H1 (cell line): ENCODE results near the gene VWF. TPM values are rescaled to one million over a fixed set of nuclear protein-coding genes. Genes with fewer than 3 reads are reported as not detected.

Experiments used
- CTCF ChIA-PET: fragments of 300-600 bp; sonication (Branson Sonifier 250); formaldehyde crosslinking; loops from one replicate; lab custom pipeline; 2021; ENCODE audit not compliant: partially characterized antibody; lab: Charles Lee
- POLR2A ChIA-PET: fragments of 300-600 bp; sonication (Branson Sonifier 250); formaldehyde crosslinking; loops from one replicate; lab custom pipeline; 2021; ENCODE audit warnings: inconsistent platforms; ENCODE audit not compliant: partially characterized antibody; lab: Charles Lee
- DNase-seq, 2 experiments: peaks; one replicate each; pipeline versions ENCODE4 v3.0.0 to v3.0.0-alpha.2; 2010 to 2022; ENCODE audit warnings: low spot score in 2 of 2, low read depth in 1 of 2, mixed read lengths in 1 of 2
- FAIRE-seq: peaks from 2 replicates; lab custom pipeline; 2011; peaks lifted over from hg19 to GRCh38; lab: Jason Lieb, UNC
- H2AFZ ChIP-seq: 2 replicates; pipeline ENCODE4 v1.8.1; 2012; ENCODE audit warnings: low read length, inconsistent platforms
- H2AK5ac ChIP-seq: 2 replicates; pipeline ENCODE4 v1.6.1; 2013; ENCODE audit warnings: low read depth, low read length
- H2BK120ac ChIP-seq: replicated peaks from 2 replicates; pipeline ENCODE3; 2013; ENCODE audit warnings: low read depth, low read length, inconsistent platforms
- H2BK12ac ChIP-seq: 2 replicates; pipeline ENCODE4 v1.6.1; 2013; ENCODE audit warnings: low read depth, low read length
- H2BK15ac ChIP-seq: 2 replicates; pipeline ENCODE4 v1.6.1; 2013; ENCODE audit warnings: low read length
- H2BK20ac ChIP-seq: 2 replicates; pipeline ENCODE4 v1.6.1; 2013; ENCODE audit warnings: low read length
- H2BK5ac ChIP-seq: 2 replicates; pipeline ENCODE4 v1.6.1; 2013; ENCODE audit warnings: low read depth, low read length
- H3K14ac ChIP-seq: 2 replicates; pipeline ENCODE4 v1.6.1; 2013; ENCODE audit warnings: inconsistent platforms; ENCODE audit not compliant: insufficient read length
- H3K18ac ChIP-seq: 2 replicates; pipeline ENCODE4 v1.6.1; 2013; ENCODE audit warnings: low read length; ENCODE audit errors: extremely low read depth
- H3K23ac ChIP-seq: 2 replicates; pipeline ENCODE4 v1.6.1; 2013; ENCODE audit warnings: inconsistent platforms; ENCODE audit not compliant: insufficient read length
- H3K23me2 ChIP-seq: 2 replicates; pipeline ENCODE4 v1.6.1; 2013; ENCODE audit warnings: low read depth, low read length
- H3K27ac ChIP-seq: 2 replicates; pipeline ENCODE4 v1.6.1; 2011; ENCODE audit warnings: low read depth, low read length, inconsistent platforms
- H3K27me3 ChIP-seq, 4 experiments: replicated peaks in 1 of 4; 1 replicate in 1 of 4; 2 replicates in 3 of 4; pipeline versions ENCODE4 v1.6.1 to v1.8.1; 2011 to 2013; ENCODE audit warnings: low read length in 3 of 4, mild to moderate bottlenecking in 3 of 4, inconsistent platforms in 2 of 4, mixed read lengths in 2 of 4, moderate library complexity in 1 of 4; ENCODE audit not compliant: control insufficient read depth in 3 of 4, insufficient read depth in 3 of 4; ENCODE audit errors: extremely low read depth in 1 of 4
- H3K36me3 ChIP-seq, 4 experiments: 2 replicates each; pipeline versions ENCODE4 v1.6.1 to v1.8.1; 2011 to 2013; ENCODE audit warnings: mild to moderate bottlenecking in 4 of 4, low read length in 3 of 4, moderate library complexity in 2 of 4, control low read depth in 1 of 4, inconsistent platforms in 1 of 4; ENCODE audit not compliant: insufficient read depth in 4 of 4, control insufficient read depth in 2 of 4
- H3K4ac ChIP-seq: replicated peaks from 2 replicates; pipeline ENCODE3; 2013; ENCODE audit warnings: low read length, low read depth, mixed read lengths, inconsistent platforms; ENCODE audit not compliant: insufficient read length
- H3K4me1 ChIP-seq, 4 experiments: replicated peaks in 1 of 4; 1 replicate in 1 of 4; 2 replicates in 3 of 4; pipeline versions ENCODE4 v1.6.1 to v1.8.1; 2011 to 2013; ENCODE audit warnings: low read length in 3 of 4, inconsistent platforms in 2 of 4, mixed read lengths in 1 of 4; ENCODE audit not compliant: insufficient read depth in 4 of 4, control insufficient read depth in 3 of 4
- H3K4me2 ChIP-seq, 2 experiments: 2 replicates each; pipeline versions ENCODE4 v1.6.1 to v1.8.1; 2011 to 2013; ENCODE audit warnings: low read depth in 2 of 2, low read length in 2 of 2, control low read depth in 1 of 2, inconsistent platforms in 1 of 2, mild to moderate bottlenecking in 1 of 2; ENCODE audit not compliant: insufficient read depth in 1 of 2
- H3K4me3 ChIP-seq, 4 experiments: fragments of 200-600, 300-600 bp in 1 of 4; sonication (generic), shearing (Covaris generic), sonication (Bioruptor Twin) in 1 of 4; 2 replicates each; pipeline versions ENCODE4 v1.5.1 to v1.8.1; 2011 to 2016; ENCODE audit warnings: low read length in 4 of 4, low read depth in 3 of 4, control low read depth in 2 of 4, inconsistent platforms in 2 of 4, mild to moderate bottlenecking in 2 of 4, mixed read lengths in 1 of 4, moderate library complexity in 1 of 4; ENCODE audit not compliant: insufficient read depth in 2 of 4; ENCODE audit errors: extremely low read depth in 1 of 4
- H3K56ac ChIP-seq: replicated peaks from 2 replicates; pipeline ENCODE3; 2013; ENCODE audit warnings: low read depth, mild to moderate bottlenecking, mixed read lengths, low read length, inconsistent platforms; ENCODE audit not compliant: insufficient read length
- H3K79me1 ChIP-seq: 2 replicates; pipeline ENCODE4 v1.6.1; 2013; ENCODE audit warnings: low read depth, low read length, control low read depth
- H3K79me2 ChIP-seq, 2 experiments: 2 replicates each; pipeline versions ENCODE4 v1.6.1 to v1.8.1; 2012 to 2013; ENCODE audit warnings: low read length in 2 of 2, mild to moderate bottlenecking in 2 of 2, inconsistent platforms in 1 of 2; ENCODE audit not compliant: insufficient read depth in 2 of 2, control insufficient read depth in 1 of 2
- H3K9ac ChIP-seq, 4 experiments: replicated peaks in 1 of 4; 1 replicate in 1 of 4; 2 replicates in 3 of 4; pipeline versions ENCODE4 v1.6.1 to v1.8.1; 2011 to 2013; ENCODE audit warnings: low read depth in 3 of 4, low read length in 3 of 4, control low read depth in 2 of 4, mild to moderate bottlenecking in 2 of 4, moderate library complexity in 2 of 4, inconsistent platforms in 1 of 4; ENCODE audit errors: extremely low read depth in 1 of 4
- H3K9me3 ChIP-seq, 2 experiments: 2 replicates each; pipeline versions ENCODE4 v1.6.1 to v1.8.1; 2012 to 2013; ENCODE audit warnings: mild to moderate bottlenecking in 2 of 2, moderate library complexity in 2 of 2, control low read depth in 1 of 2, inconsistent platforms in 1 of 2, low read depth in 1 of 2, low read length in 1 of 2, mixed read lengths in 1 of 2; ENCODE audit not compliant: insufficient read depth in 2 of 2
- H4K20me1 ChIP-seq, 2 experiments: replicated peaks in 1 of 2; 2 replicates each; pipeline versions ENCODE3 to v1.8.1; 2011 to 2013; ENCODE audit warnings: inconsistent platforms in 2 of 2, low read length in 2 of 2, mild to moderate bottlenecking in 1 of 2; ENCODE audit not compliant: insufficient read depth in 2 of 2, control insufficient read depth in 1 of 2
- H4K5ac ChIP-seq: 2 replicates; pipeline ENCODE4 v1.6.1; 2013; ENCODE audit warnings: low read length, low read depth, mixed read lengths, inconsistent platforms; ENCODE audit not compliant: insufficient read length
- H4K8ac ChIP-seq: 2 replicates; pipeline ENCODE4 v1.8.0; 2013; ENCODE audit warnings: mild to moderate bottlenecking, moderate library complexity, low read length, inconsistent platforms; ENCODE audit not compliant: insufficient read depth; ENCODE audit errors: extremely low read depth
- H4K91ac ChIP-seq: replicated peaks from 2 replicates; pipeline ENCODE3; 2013; ENCODE audit warnings: low read length, mixed read lengths, inconsistent platforms; ENCODE audit not compliant: insufficient read length
- EP300 ChIP-seq, 2 experiments: IDR thresholded peaks; 1 replicate in 1 of 2; 2 replicates in 1 of 2; pipeline ENCODE4 v1.6.1; 2011 to 2012; ENCODE audit warnings: low read depth in 2 of 2, low read length in 2 of 2, mild to moderate bottlenecking in 2 of 2, borderline replicate concordance in 1 of 2, inconsistent platforms in 1 of 2, moderate library complexity in 1 of 2
- GABPA ChIP-seq: IDR thresholded peaks from 2 replicates; pipeline ENCODE4 v1.6.1; 2011; ENCODE audit warnings: mild to moderate bottlenecking, low read length, moderate library complexity, borderline replicate concordance; ENCODE audit not compliant: insufficient read depth
- MAFK ChIP-seq: IDR thresholded peaks from 2 replicates; pipeline ENCODE4 v1.6.1; 2012; ENCODE audit warnings: low read depth, mild to moderate bottlenecking, improper control_type of control experiment, low read length
- SRF ChIP-seq: IDR thresholded peaks from 2 replicates; pipeline ENCODE4 v1.6.1; 2011; ENCODE audit warnings: mild to moderate bottlenecking, low read depth, low read length, moderate library complexity
- SUZ12 ChIP-seq: fragments of 200-600 bp; sonication (generic); IDR thresholded peaks from 2 replicates; pipeline ENCODE4 v1.6.1; 2012; ENCODE audit warnings: mild to moderate bottlenecking, inconsistent platforms, low read length, moderate library complexity, mixed read lengths
- TCF12 ChIP-seq: IDR thresholded peaks from 2 replicates; pipeline ENCODE4 v1.6.1; 2011; ENCODE audit warnings: low read depth, mild to moderate bottlenecking, low read length
- WGBS, 2 experiments: shearing (Covaris generic) in 1 of 2; methylation state at CpG; one replicate each; pipeline versions ENCODE4 v1.1.6 to v1.1.7; 2013 to 2015; ENCODE audit warnings: low lambda C conversion rate in 2 of 2, mixed read lengths in 2 of 2, inconsistent platforms in 1 of 2, low coverage in 1 of 2, missing lambda C conversion rate in 1 of 2; ENCODE audit not compliant: insufficient replicate concordance in 2 of 2, insufficient coverage in 1 of 2, insufficient read length in 1 of 2; ENCODE audit errors: extremely low coverage in 1 of 2, missing lambda C conversion rate in 1 of 2; 5-methylcytosine and 5-hydroxymethylcytosine counted together
- polyA plus RNA-seq, 7 experiments: library from polyadenylated mRNA; depleted of rRNA in 3 of 7; stranded (reverse) in 5 of 7; unstranded in 2 of 7; fragments of >200 nt in 5 of 7; fragments of 200-250 nt in 2 of 7; gene quantifications; 1 replicate in 5 of 7; 2 replicates in 1 of 7; 4 replicates in 1 of 7; pipeline versions ENCODE4 v1.2.1 to v1.2.3, GENCODE V29; 2011 to 2013; ENCODE audit warnings: missing spikeins in 2 of 7, mixed read lengths in 2 of 7
- total RNA-seq: library from RNA; stranded (reverse); fragmentation: NEBNext Ultra II Directional; extraction: Animal tissue kit (Norgen Biotek cat#: 25700); gene quantifications from 2 replicates; pipeline ENCODE4 v1.2.1, GENCODE V29; 2021

The VWF gene
- total and polyA plus RNA-seq, 2 of the 8 experiments (the other 6 are each of a cell fraction or from before 2014, with no cell fraction given), result 0.39 to 0.60 TPM

DNA sequence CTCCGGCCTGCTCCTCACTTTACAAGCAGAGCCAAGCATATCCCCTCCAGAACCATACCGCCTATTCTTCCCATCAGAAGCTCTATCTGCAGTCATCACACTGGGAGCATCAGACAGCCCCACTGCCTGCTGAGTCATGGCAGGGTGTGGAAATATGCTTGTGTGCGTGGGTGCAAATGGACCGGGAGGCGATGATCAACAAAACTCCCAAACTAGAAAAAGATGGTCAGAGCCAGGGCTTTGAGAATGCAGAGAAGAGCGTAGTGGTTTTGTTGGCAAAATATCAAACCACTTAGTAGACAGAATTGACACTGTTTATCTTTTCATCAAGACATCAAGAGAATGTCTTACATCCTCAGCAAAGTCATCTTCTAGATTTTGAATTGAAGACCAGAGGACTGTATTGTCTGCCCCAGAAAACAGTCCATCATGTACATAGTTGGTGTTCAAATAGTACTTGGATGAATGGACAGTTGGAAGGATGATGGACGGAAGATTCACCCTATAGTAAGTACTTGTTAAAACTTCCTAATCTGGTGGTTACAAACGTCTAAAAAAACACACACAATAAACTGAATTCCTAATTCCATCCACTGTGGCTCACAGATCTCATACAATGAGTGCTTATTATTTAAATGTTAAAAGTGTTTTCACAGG, 54.9 kb downstream of the VWF start:
- H3K4me1 ChIP-seq, result peaks cover 0 to 7% (median 3%) of the 10 kb centered on the region in 4 experiments; a peak in 4 of 7 replicates
- no peaks in the 10 kb centered on the region for H3K79me2 ChIP-seq
- no peak overlapping the region for H4K91ac ChIP-seq
- H2BK120ac ChIP-seq, result no peak overlapping the region
- no peak overlapping the region for H3K4me2 ChIP-seq
- no peak overlapping the region for H3K9ac ChIP-seq
- no peaks in the 10 kb centered on the region for H3K9me3 ChIP-seq
- H4K5ac ChIP-seq, result no peak overlapping the region
- no peaks in the 10 kb centered on the region for H3K79me1 ChIP-seq
- no peak overlapping the region for H2AK5ac ChIP-seq
- FAIRE-seq (no peak), DNase-seq (no peak)
- no peak overlapping the region; the same call in 1 of the 2 replicates for H2BK15ac ChIP-seq
- H3K23me2 ChIP-seq, result no peaks in the 10 kb centered on the region
- WGBS, 2 experiments, result 92% methylated on average over 8 of the region's 8 CpGs; no CpG with 5 or more reads in 1 of the 2 experiments
- H3K27me3 ChIP-seq, result no peaks in the 10 kb centered on the region
- no peak overlapping the region for H2BK5ac ChIP-seq
- CTCF ChIA-PET, result interaction anchor here (0.7 to 12.1 kb wide), 13 partner anchors 10 to 215 kb away, joined by 3 to 130 read pairs (median 6); no protein-coding TSS in a partner anchor
- POLR2A ChIA-PET, result interaction anchor here (1.1 to 1.3 kb wide), 2 partner anchors 132 to 209 kb away, joined by 3 to 5 read pairs; no protein-coding TSS in a partner anchor
- H2BK20ac ChIP-seq, result no peak overlapping the region
- no peak overlapping the region for H3K56ac ChIP-seq
- no peaks in the 10 kb centered on the region for H4K20me1 ChIP-seq
- no peak overlapping the region for H3K23ac ChIP-seq
- no peak overlapping the region for H4K8ac ChIP-seq
- H3K36me3 ChIP-seq, result no peaks in the 10 kb centered on the region
- no peak overlapping the region for H3K4ac ChIP-seq
- H3K27ac ChIP-seq, result no peak overlapping the region
- H3K14ac ChIP-seq, result no peak overlapping the region
- no peak overlapping the region for H2AFZ ChIP-seq
- TF ChIP-seq MAFK (no peak), EP300 (IDR thresholded peaks at IDR 0.05; ENCODE audit: borderline replicate concordance in 1 of 2, low read depth in 2 of 2, low read length in 2 of 2) (no peak), TCF12 (no peak), GABPA (no peak), SRF (no peak), SUZ12 (no peak)
- no peak overlapping the region for H3K4me3 ChIP-seq
- no peak overlapping the region for H3K18ac ChIP-seq
- H2BK12ac ChIP-seq, result no peak overlapping the region
